ENCODE results near the gene TRIO.
A peak's percentile ranks its signal among the peaks of the same experiment; 100 is the strongest.

Gene TRIO

GRCh38 chr5:14286574-14287421 is 143.7 kb downstream of the TRIO start:
- FAIRE-seq (no peak), DNase-seq (ENCODE audit: low spot score) (no peak)

GRCh38 chr5:14292766-14293658 is 149.9 kb downstream of the TRIO start:
- no peak for DNase-seq (ENCODE audit: low spot score)
- FAIRE-seq: no peak

GRCh38 chr5:14295610-14296009 is 152.5 kb downstream of the TRIO start:
- DNase-seq (ENCODE audit: low spot score) (no peak), FAIRE-seq (no peak)

- FAIRE-seq: no peak
Measured at GRCh38 chr5:14296533-14297331, 153.6 kb downstream of the TRIO start.

GRCh38 chr5:14297697-14298096 is 154.6 kb downstream of the TRIO start:
- no peak for FAIRE-seq
- DNase-seq (ENCODE audit: low spot score): no peak

More at GRCh38 chr5:14296533-14297331, 153.6 kb downstream of the TRIO start:
- DNase-seq (ENCODE audit: low spot score): no peak

- DNase-seq (ENCODE audit: low spot score): no peak
- FAIRE-seq: no peak
Measured at GRCh38 chr5:14298126-14298847, 155.1 kb downstream of the TRIO start.

GRCh38 chr5:14299666-14300065 is 156.5 kb downstream of the TRIO start:
- DNase-seq (ENCODE audit: low spot score) (no peak), FAIRE-seq (no peak)

GRCh38 chr5:14301186-14301585 is 158.0 kb downstream of the TRIO start:
- FAIRE-seq (no peak), DNase-seq (ENCODE audit: low spot score) (no peak)

GRCh38 chr5:14302330-14302729 is 159.2 kb downstream of the TRIO start:
- no peak for FAIRE-seq

GRCh38 chr5:14305045-14305444 is 161.9 kb downstream of the TRIO start:
- DNase-seq (ENCODE audit: low spot score) (peak; percentile 25), FAIRE-seq (peak; percentile 40)

More at GRCh38 chr5:14302330-14302729, 159.2 kb downstream of the TRIO start:
- DNase-seq (ENCODE audit: low spot score): no peak

GRCh38 chr5:14306329-14306815 is 163.2 kb downstream of the TRIO start:
- no peak for DNase-seq (ENCODE audit: low spot score)
- FAIRE-seq: no peak

- DNase-seq (ENCODE audit: low spot score): no peak
- FAIRE-seq: no peak
Measured at GRCh38 chr5:14308384-14309154, 165.4 kb downstream of the TRIO start.

- DNase-seq (ENCODE audit: low spot score) (no peak), FAIRE-seq (no peak)
Measured at GRCh38 chr5:14309199-14309598, 166.1 kb downstream of the TRIO start.

GRCh38 chr5:14309878-14310531 is 166.9 kb downstream of the TRIO start:
- FAIRE-seq (no peak), DNase-seq (ENCODE audit: low spot score) (no peak)

- DNase-seq (ENCODE audit: low spot score): no peak
- no peak for FAIRE-seq
Measured at GRCh38 chr5:14310901-14311300, 167.8 kb downstream of the TRIO start.

- FAIRE-seq (no peak), DNase-seq (ENCODE audit: low spot score) (no peak)
Measured at GRCh38 chr5:14313986-14314690, 171.0 kb downstream of the TRIO start.

- DNase-seq (ENCODE audit: low spot score) (no peak), FAIRE-seq (peak; percentile 13)
Measured at GRCh38 chr5:14316471-14316870, 173.3 kb downstream of the TRIO start.

GRCh38 chr5:14319102-14319501 is 176.0 kb downstream of the TRIO start:
- FAIRE-seq (no peak), DNase-seq (ENCODE audit: low spot score) (no peak)

- FAIRE-seq: no peak
- no peak for DNase-seq (ENCODE audit: low spot score)
Measured at GRCh38 chr5:14321936-14322335, 178.8 kb downstream of the TRIO start.
